ENCODE data around the gene HIGD1C. TPM values are rescaled to one million over a fixed set of nuclear protein-coding genes. Genes with fewer than 3 reads are reported as not detected.
"Not testable (repeated sequence)": the region's sequence is repeated elsewhere in the genome, so short reads cannot be mapped to it uniquely, and the experiment has no call there.

Gene HIGD1C
- total RNA-seq, 1 donor from 2014 or later, result not detected

- ATAC-seq (ENCODE audit: poor library complexity), result no peak
- no peak for DNase-seq
- intact Hi-C loops (cut with DNase I), result no loop called here
These were observed 53.3 kb downstream of the HIGD1C start for GRCh38 chr12:51005671-51006070.

GRCh38 chr12:51008329-51009055, 56.1 kb downstream of the HIGD1C start:
- ATAC-seq (ENCODE audit: poor library complexity) (no peak), DNase-seq (no peak)
- intact Hi-C loops (cut with DNase I), result no loop called here

GRCh38 chr12:51009056-51009440, 56.7 kb downstream of the HIGD1C start:
- DNase-seq (peak; percentile 74), ATAC-seq (ENCODE audit: poor library complexity) (peak; percentile 92)
- intact Hi-C loops (cut with DNase I), result no loop called here

- DNase-seq, result no peak
- intact Hi-C loops (cut with DNase I), result no loop called here
- ATAC-seq (ENCODE audit: poor library complexity), result no peak
These were observed 59.6 kb downstream of the HIGD1C start for GRCh38 chr12:51011955-51012354.

GRCh38 chr12:51012570-51013236, 60.4 kb downstream of the HIGD1C start:
- intact Hi-C loops (cut with DNase I), result no loop called here
- ATAC-seq (ENCODE audit: poor library complexity), result no peak

GRCh38 chr12:51013441-51013840, 61.1 kb downstream of the HIGD1C start:
- DNase-seq (no peak), ATAC-seq (ENCODE audit: poor library complexity) (no peak)
- intact Hi-C loops (cut with DNase I), result no loop called here

More at GRCh38 chr12:51012570-51013236, 60.4 kb downstream of the HIGD1C start:
- no peak for DNase-seq

GRCh38 chr12:51014467-51014866, 62.1 kb downstream of the HIGD1C start:
- ATAC-seq (ENCODE audit: poor library complexity); intact Hi-C loops (cut with DNase I); DNase-seq: not testable (repeated sequence)

- ATAC-seq (ENCODE audit: poor library complexity) (no peak), DNase-seq (no peak)
- intact Hi-C loops (cut with DNase I), result no loop called here
These were observed 65.1 kb downstream of the HIGD1C start for GRCh38 chr12:51017452-51017851.

- ATAC-seq (ENCODE audit: poor library complexity) (no peak), DNase-seq (no peak)
- intact Hi-C loops (cut with DNase I), result no loop called here
These were observed 66.6 kb downstream of the HIGD1C start for GRCh38 chr12:51018956-51019355.

- DNase-seq, result no peak
- intact Hi-C loops (cut with DNase I), result no loop called here
- ATAC-seq (ENCODE audit: poor library complexity), result no peak
These were observed 67.6 kb downstream of the HIGD1C start for GRCh38 chr12:51019927-51020326.

Other genes with a start within 250 kb of the HIGD1C start
- 22.1 TPM for gene ATF1, start 188.4 kb upstream of the HIGD1C start, total RNA-seq
- gene TMPRSS12, start 109.6 kb upstream of the HIGD1C start, total RNA-seq, result not detected
- gene SLC11A2, start 73.8 kb downstream of the HIGD1C start, total RNA-seq, result 23.7 TPM
- gene LETMD1, start 95.8 kb downstream of the HIGD1C start, total RNA-seq, result 19.7 TPM
- gene CSRNP2, start 131.1 kb downstream of the HIGD1C start, total RNA-seq, result 20.0 TPM
- gene TFCP2, start 220.6 kb downstream of the HIGD1C start, total RNA-seq, result 23.3 TPM